Measurements from ENCODE around the gene FNDC3B.

The FNDC3B gene

DNA sequence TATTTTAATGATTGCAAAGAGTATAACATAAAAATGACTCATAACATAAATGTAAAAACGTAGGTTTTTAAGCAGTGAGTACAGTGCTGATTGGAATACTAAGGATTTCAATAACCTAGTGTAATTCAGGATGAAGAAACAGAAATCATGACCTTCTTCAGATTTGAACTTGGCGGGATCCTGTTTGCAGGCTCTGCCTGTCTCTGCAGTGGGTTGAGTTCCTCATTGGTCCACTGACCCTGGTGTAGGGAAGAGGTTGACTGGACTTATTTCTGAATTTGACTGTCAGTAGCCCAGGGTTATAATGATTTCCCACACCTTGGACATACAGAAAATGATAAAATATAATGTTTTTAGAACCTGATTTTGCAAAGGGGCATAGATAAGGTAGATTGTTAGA lies 171.7 kb downstream of the FNDC3B start:
- H2AK5ac ChIP-seq (ENCODE audit: low read depth, low read length): no peak overlapping the region
- H2BK12ac ChIP-seq (ENCODE audit: low read length): no peak overlapping the region
- H3K9me3 ChIP-seq (replicated peaks in 1 of 2; ENCODE audit: control insufficient read depth in 2 of 2, insufficient read depth in 1 of 2, low read depth in 1 of 2, low read length in 2 of 2): no peaks in the 10 kb centered on the region
- DNase-seq (ENCODE audit: low spot score): no peak
- no peak overlapping the region for H3K18ac ChIP-seq (ENCODE audit: low read length)
- H4K8ac ChIP-seq (ENCODE audit: low read depth, low read length): no peak overlapping the region
- no peak overlapping the region for H2AFZ ChIP-seq (ENCODE audit: low read length)
- WGBS, 2 donors (ENCODE audit: extremely low coverage in 2 of 2, insufficient read length in 2 of 2, insufficient replicate concordance in 1 of 2): no CpG with 5 or more reads among the region's 2 CpGs
- H2BK120ac ChIP-seq (ENCODE audit: low read depth, low read length): no peak overlapping the region
- no peaks in the 10 kb centered on the region for H3K27me3 ChIP-seq (ENCODE audit: control insufficient read depth in 3 of 3, insufficient read depth in 3 of 3, low read depth in 1 of 3, low read length in 3 of 3)
- H3K27ac ChIP-seq (replicated peaks; ENCODE audit: low read length): no peak overlapping the region
- no peak overlapping the region for H3K23ac ChIP-seq (ENCODE audit: low read depth, low read length, poor library complexity)
- no peaks in the 10 kb centered on the region for H3K79me1 ChIP-seq (ENCODE audit: low read depth, low read length)
- peaks cover 3 to 10% of the 10 kb centered on the region in 2 donors for H3K4me1 ChIP-seq (ENCODE audit: control insufficient read depth in 2 of 2, insufficient read depth in 1 of 2, low read depth in 1 of 2, low read length in 2 of 2)
- peaks cover 0 to 10% of the 10 kb centered on the region in 2 donors for H3K36me3 ChIP-seq (replicated peaks in 1 of 2; ENCODE audit: control insufficient read depth in 2 of 2, insufficient read depth in 2 of 2, low read length in 2 of 2)
- H2BK5ac ChIP-seq (ENCODE audit: low read length): no peak overlapping the region
- H3K4me2 ChIP-seq (ENCODE audit: insufficient read depth, low read length, poor library complexity, severe bottlenecking): no peak overlapping the region
- no peak overlapping the region for H3K14ac ChIP-seq (ENCODE audit: low read length)
- H3K9ac ChIP-seq (ENCODE audit: low read depth, low read length, poor library complexity): no peak overlapping the region
- no peak overlapping the region for H4K91ac ChIP-seq (ENCODE audit: low read depth, low read length, poor library complexity)
- H3K4me3 ChIP-seq (ENCODE audit: low read length in 2 of 2): no peak overlapping the region
- no peak overlapping the region for H2BK15ac ChIP-seq (ENCODE audit: low read length)
- no peak overlapping the region for H3K4ac ChIP-seq (ENCODE audit: low read length)

DNA sequence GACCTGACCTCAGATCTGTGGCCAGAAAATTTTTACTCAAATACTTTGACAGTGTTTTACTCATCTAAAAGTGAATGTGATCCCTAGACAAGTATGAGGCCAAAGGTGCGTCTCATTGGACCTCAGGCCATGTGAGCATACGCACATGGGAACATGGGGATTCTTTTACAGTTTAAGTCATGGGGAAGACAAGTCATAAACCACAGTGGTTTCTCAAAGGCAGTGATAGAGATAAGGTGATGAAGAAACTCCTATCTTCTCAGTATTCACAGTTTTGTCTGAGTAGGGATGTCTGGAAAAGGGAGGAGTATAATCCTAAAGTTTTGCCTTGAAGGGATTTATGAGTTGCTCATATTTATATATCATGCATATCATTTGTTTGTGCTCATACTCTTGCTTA lies 173.8 kb downstream of the FNDC3B start:
- WGBS, 2 donors (ENCODE audit: extremely low coverage in 2 of 2, insufficient read length in 2 of 2, insufficient replicate concordance in 1 of 2): no CpG with 5 or more reads among the region's 2 CpGs
- Histone ChIP-seq H3K27me3 (ENCODE audit: control insufficient read depth in 3 of 3, insufficient read depth in 3 of 3, low read depth in 1 of 3, low read length in 3 of 3) (no peaks in the 10 kb centered on the region), H3K27ac (replicated peaks; ENCODE audit: low read length) (no peak overlapping the region), H3K14ac (ENCODE audit: low read length) (no peak overlapping the region), H3K79me1 (ENCODE audit: low read depth, low read length) (no peaks in the 10 kb centered on the region), H2BK15ac (ENCODE audit: low read length) (no peak overlapping the region), H3K4me2 (ENCODE audit: insufficient read depth, low read length, poor library complexity, severe bottlenecking) (no peak overlapping the region), H3K4me1 (ENCODE audit: control insufficient read depth in 2 of 2, insufficient read depth in 1 of 2, low read depth in 1 of 2, low read length in 2 of 2) (peaks cover 10 to 16% of the 10 kb centered on the region in 2 donors), H2BK120ac (ENCODE audit: low read depth, low read length) (no peak overlapping the region), H3K9ac (ENCODE audit: low read depth, low read length, poor library complexity) (no peak overlapping the region), H3K4ac (ENCODE audit: low read length) (no peak overlapping the region), H3K9me3 (replicated peaks in 1 of 2; ENCODE audit: control insufficient read depth in 2 of 2, insufficient read depth in 1 of 2, low read depth in 1 of 2, low read length in 2 of 2) (no peaks in the 10 kb centered on the region), H2AK5ac (ENCODE audit: low read depth, low read length) (no peak overlapping the region), H2AFZ (ENCODE audit: low read length) (no peak overlapping the region), H2BK12ac (ENCODE audit: low read length) (no peak overlapping the region), H3K36me3 (replicated peaks in 1 of 2; ENCODE audit: control insufficient read depth in 2 of 2, insufficient read depth in 2 of 2, low read length in 2 of 2) (peaks cover 0 to 10% of the 10 kb centered on the region in 2 donors), H4K91ac (ENCODE audit: low read depth, low read length, poor library complexity) (no peak overlapping the region), H3K23ac (ENCODE audit: low read depth, low read length, poor library complexity) (no peak overlapping the region), H4K8ac (ENCODE audit: low read depth, low read length) (no peak overlapping the region), H3K4me3 (ENCODE audit: low read length in 2 of 2) (no peak overlapping the region), H3K18ac (ENCODE audit: low read length) (no peak overlapping the region), H2BK5ac (ENCODE audit: low read length) (no peak overlapping the region)
- DNase-seq (ENCODE audit: low spot score): no peak

DNA sequence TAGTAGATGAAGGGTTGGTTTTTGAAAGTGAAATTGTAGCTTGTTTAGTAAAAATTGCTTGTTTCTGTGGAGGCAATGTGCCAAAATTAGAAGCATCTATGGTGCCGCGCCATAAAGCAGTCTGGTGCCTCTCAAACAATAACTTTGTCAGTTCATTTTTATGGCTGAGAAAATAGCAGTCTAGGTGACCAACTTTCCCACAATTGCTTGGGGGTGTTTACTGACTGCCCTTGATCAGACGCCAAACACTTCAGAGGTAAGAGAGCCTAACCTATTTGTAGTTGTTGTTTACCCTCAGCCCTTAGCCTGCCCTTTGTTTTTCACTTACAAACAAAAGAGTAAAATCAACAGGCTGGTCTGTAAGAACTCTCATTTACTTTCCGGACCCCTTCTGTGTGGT lies 174.5 kb downstream of the FNDC3B start:
- WGBS, 2 donors (ENCODE audit: extremely low coverage in 2 of 2, insufficient read length in 2 of 2, insufficient replicate concordance in 1 of 2): no CpG with 5 or more reads among the region's 4 CpGs
- H3K14ac ChIP-seq (ENCODE audit: low read length): no peak overlapping the region
- peaks cover 0 to 10% of the 10 kb centered on the region in 2 donors for H3K36me3 ChIP-seq (replicated peaks in 1 of 2; ENCODE audit: control insufficient read depth in 2 of 2, insufficient read depth in 2 of 2, low read length in 2 of 2)
- H3K9ac ChIP-seq (ENCODE audit: low read depth, low read length, poor library complexity): no peak overlapping the region
- H3K4me1 ChIP-seq (ENCODE audit: control insufficient read depth in 2 of 2, insufficient read depth in 1 of 2, low read depth in 1 of 2, low read length in 2 of 2): peaks cover 7 to 21% of the 10 kb centered on the region in 2 donors
- H3K9me3 ChIP-seq (replicated peaks in 1 of 2; ENCODE audit: control insufficient read depth in 2 of 2, insufficient read depth in 1 of 2, low read depth in 1 of 2, low read length in 2 of 2): no peaks in the 10 kb centered on the region
- H3K27ac ChIP-seq (replicated peaks; ENCODE audit: low read length): no peak overlapping the region
- H3K4me2 ChIP-seq (ENCODE audit: insufficient read depth, low read length, poor library complexity, severe bottlenecking): no peak overlapping the region
- H2BK12ac ChIP-seq (ENCODE audit: low read length): no peak overlapping the region
- no peaks in the 10 kb centered on the region for H3K27me3 ChIP-seq (ENCODE audit: control insufficient read depth in 3 of 3, insufficient read depth in 3 of 3, low read depth in 1 of 3, low read length in 3 of 3)
- H3K4me3 ChIP-seq (ENCODE audit: low read length in 2 of 2): no peak overlapping the region
- no peak overlapping the region for H2BK5ac ChIP-seq (ENCODE audit: low read length)
- no peak overlapping the region for H2AK5ac ChIP-seq (ENCODE audit: low read depth, low read length)
- DNase-seq (ENCODE audit: low spot score): no peak
- H4K91ac ChIP-seq (ENCODE audit: low read depth, low read length, poor library complexity): no peak overlapping the region
- H3K23ac ChIP-seq (ENCODE audit: low read depth, low read length, poor library complexity): no peak overlapping the region
- H2BK15ac ChIP-seq (ENCODE audit: low read length): no peak overlapping the region
- H3K79me1 ChIP-seq (ENCODE audit: low read depth, low read length): no peaks in the 10 kb centered on the region
- H2BK120ac ChIP-seq (ENCODE audit: low read depth, low read length): no peak overlapping the region
- no peak overlapping the region for H3K18ac ChIP-seq (ENCODE audit: low read length)
- H4K8ac ChIP-seq (ENCODE audit: low read depth, low read length): no peak overlapping the region
- no peak overlapping the region for H2AFZ ChIP-seq (ENCODE audit: low read length)
- no peak overlapping the region for H3K4ac ChIP-seq (ENCODE audit: low read length)

DNA sequence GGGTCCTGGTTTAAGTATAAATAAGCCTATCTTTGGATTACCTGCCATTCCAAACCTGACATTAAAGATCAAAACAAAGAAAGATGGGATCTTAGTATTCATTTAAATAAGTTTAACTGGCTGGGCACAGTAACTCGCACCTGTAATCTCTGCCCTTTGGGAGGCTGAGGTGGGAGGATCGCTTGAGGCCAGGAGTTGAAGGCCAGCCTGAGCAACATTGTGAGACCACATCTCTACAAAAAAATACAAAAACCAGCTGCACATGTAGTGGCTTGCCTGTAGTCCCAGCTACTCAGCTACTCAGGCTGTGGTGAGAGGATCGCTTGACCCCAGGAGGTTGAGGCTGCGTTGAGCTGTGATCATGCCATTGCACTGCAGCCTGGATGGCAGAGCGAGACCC lies 176.9 kb downstream of the FNDC3B start:
- H3K4me1 ChIP-seq (ENCODE audit: control insufficient read depth in 2 of 2, insufficient read depth in 1 of 2, low read depth in 1 of 2, low read length in 2 of 2): peaks cover 2 to 19% of the 10 kb centered on the region in 2 donors
- H3K4me2 ChIP-seq (ENCODE audit: insufficient read depth, low read length, poor library complexity, severe bottlenecking): no peak overlapping the region
- no peaks in the 10 kb centered on the region for H3K79me1 ChIP-seq (ENCODE audit: low read depth, low read length)
- H2AFZ ChIP-seq (ENCODE audit: low read length): no peak overlapping the region
- no peak overlapping the region for H3K14ac ChIP-seq (ENCODE audit: low read length)
- no peaks in the 10 kb centered on the region for H3K27me3 ChIP-seq (ENCODE audit: control insufficient read depth in 3 of 3, insufficient read depth in 3 of 3, low read depth in 1 of 3, low read length in 3 of 3)
- H2BK12ac ChIP-seq (ENCODE audit: low read length): no peak overlapping the region
- H2AK5ac ChIP-seq (ENCODE audit: low read depth, low read length): no peak overlapping the region
- H3K36me3 ChIP-seq (replicated peaks in 1 of 2; ENCODE audit: control insufficient read depth in 2 of 2, insufficient read depth in 2 of 2, low read length in 2 of 2): peaks cover 0 to 6% of the 10 kb centered on the region in 2 donors
- H3K4me3 ChIP-seq (ENCODE audit: low read length in 2 of 2): no peak overlapping the region
- WGBS, 2 donors (ENCODE audit: extremely low coverage in 2 of 2, insufficient read length in 2 of 2, insufficient replicate concordance in 1 of 2): no CpG with 5 or more reads among the region's 5 CpGs
- H4K8ac ChIP-seq (ENCODE audit: low read depth, low read length): no peak overlapping the region
- no peak overlapping the region for H3K4ac ChIP-seq (ENCODE audit: low read length)
- no peak overlapping the region for H2BK5ac ChIP-seq (ENCODE audit: low read length)
- DNase-seq (ENCODE audit: low spot score): no peak
- no peaks in the 10 kb centered on the region for H3K9me3 ChIP-seq (replicated peaks in 1 of 2; ENCODE audit: control insufficient read depth in 2 of 2, insufficient read depth in 1 of 2, low read depth in 1 of 2, low read length in 2 of 2)
- H3K27ac ChIP-seq (replicated peaks; ENCODE audit: low read length): no peak overlapping the region
- H3K18ac ChIP-seq (ENCODE audit: low read length): no peak overlapping the region
- no peak overlapping the region for H2BK120ac ChIP-seq (ENCODE audit: low read depth, low read length)
- no peak overlapping the region for H3K23ac ChIP-seq (ENCODE audit: low read depth, low read length, poor library complexity)
- H2BK15ac ChIP-seq (ENCODE audit: low read length): no peak overlapping the region
- no peak overlapping the region for H4K91ac ChIP-seq (ENCODE audit: low read depth, low read length, poor library complexity)
- no peak overlapping the region for H3K9ac ChIP-seq (ENCODE audit: low read depth, low read length, poor library complexity)
